ENCODE measurements around the gene RTL3. TPM values are rescaled to one million over a fixed set of nuclear protein-coding genes. Genes with fewer than 3 reads are reported as not detected.

Gene RTL3
- not detected in 2 replicates for total RNA-seq
- 0.07 TPM for total RNA-seq (2013)
- polyA plus RNA-seq, result not detected in 2 replicates
- not detected in 2 replicates for polyA minus RNA-seq

- Histone ChIP-seq H3K36me3 (replicated peaks in 1 of 2; ENCODE audit: control extremely low read depth in 1 of 2, control insufficient read depth in 1 of 2, extremely low read depth in 1 of 2, insufficient read depth in 2 of 2, low read length in 1 of 2) (no peaks in the 10 kb centered on the region), H3K4me1 (ENCODE audit: control insufficient read depth in 2 of 2, insufficient read depth in 2 of 2, low read length in 2 of 2) (peaks cover 0 to 2% of the 10 kb centered on the region in 2 donors), H3K79me2 (ENCODE audit: control insufficient read depth, insufficient read depth, low read length) (no peaks in the 10 kb centered on the region), H3K9me3 (ENCODE audit: control extremely low read depth in 1 of 3, control insufficient read depth in 2 of 3, insufficient read depth in 1 of 3, low read length in 2 of 3) (no peaks in the 10 kb centered on the region), H3K27ac (ENCODE audit: low read length in 2 of 2) (no peak within 1 kb of the TSS), H3K4me2 (replicated peaks; ENCODE audit: low read depth, low read length, poor library complexity, severe bottlenecking) (no peak within 1 kb of the TSS), H2AFZ (ENCODE audit: insufficient read depth, low read depth, low read length, poor library complexity, severe bottlenecking) (no peak within 1 kb of the TSS), H4K20me1 (ENCODE audit: control insufficient read depth, insufficient read depth, low read length, poor library complexity, severe bottlenecking) (no peaks in the 10 kb centered on the region), H3K27me3 (replicated peaks in 1 of 4; ENCODE audit: control extremely low read depth in 1 of 4, control insufficient read depth in 3 of 4, insufficient read depth in 4 of 4, low read length in 3 of 4) (no peaks in the 10 kb centered on the region), H3K4me3 (ENCODE audit: control extremely low read depth in 1 of 5, extremely low read depth in 1 of 5, insufficient read depth in 1 of 5, low read depth in 2 of 5, low read length in 4 of 5) (no peak within 1 kb of the TSS), H3K9ac (ENCODE audit: low read length) (no peak within 1 kb of the TSS)
- POLR2A ChIA-PET, result no interaction called here
- CTCF ChIA-PET, result interaction anchor here (1.1 kb wide), 1 partner anchor 23 kb away, joined by 3 read pairs; no protein-coding TSS in a partner anchor
- Mint-ChIP-seq H3K4me3 (no peak within 1 kb of the TSS), H3K27ac (no peak within 1 kb of the TSS), H3K9me3 (ENCODE audit: insufficient read depth) (no peaks in the 10 kb centered on the region), H3K27me3 (no peaks in the 10 kb centered on the region), H3K4me1 (peaks cover 5% of the 10 kb centered on the region)
- ATAC-seq (ENCODE audit: low read depth) (no peak), DNase-seq (no peak)
- intact Hi-C loops (cut with micrococcal nuclease), result no loop called here
- WGBS (ENCODE audit: insufficient coverage), result no CpG with 5 or more reads among the region's 3 CpGs
- TF ChIP-seq CTCF (IDR thresholded peaks at IDR 0.05) (no peak), EZH2 (IDR thresholded peaks at IDR 0.05; ENCODE audit: borderline replicate concordance, insufficient read depth, low read depth, low read length, poor library complexity, severe bottlenecking) (no peak)
These were observed at the start of gene RTL3 for GRCh38 chrX:78658845-78659744. TSS of gene RTL3 (minus strand) at chrX:78659328. CDS start at chrX:78658420, 908 bp downstream.

- no peaks in the 10 kb centered on the region for H3K9me3 Mint-ChIP-seq (ENCODE audit: insufficient read depth)
- TF ChIP-seq CTCF (IDR thresholded peaks at IDR 0.05), result no peak
- TF ChIP-seq EZH2 (IDR thresholded peaks at IDR 0.05; ENCODE audit: borderline replicate concordance, insufficient read depth, low read depth, low read length, poor library complexity, severe bottlenecking), result no peak
- H3K27me3 Mint-ChIP-seq, result no peaks in the 10 kb centered on the region
- H3K36me3 ChIP-seq (replicated peaks in 1 of 2; ENCODE audit: control extremely low read depth in 1 of 2, control insufficient read depth in 1 of 2, extremely low read depth in 1 of 2, insufficient read depth in 2 of 2, low read length in 1 of 2), result no peaks in the 10 kb centered on the region
- DNase-seq (no peak), ATAC-seq (ENCODE audit: low read depth) (no peak)
- ChIA-PET CTCF (no interaction called here), POLR2A (no interaction called here)
- intact Hi-C loops (cut with micrococcal nuclease), result no loop called here
- H3K27ac ChIP-seq (ENCODE audit: low read length in 2 of 2), result no peak overlapping the region
- no peak overlapping the region for H3K4me3 Mint-ChIP-seq
- no peak overlapping the region for H3K9ac ChIP-seq (ENCODE audit: low read length)
- 100% methylated on average over 1 of the region's 2 CpGs for WGBS (ENCODE audit: insufficient coverage)
- H3K4me2 ChIP-seq (replicated peaks; ENCODE audit: low read depth, low read length, poor library complexity, severe bottlenecking), result no peak overlapping the region
- no peaks in the 10 kb centered on the region for H3K4me1 ChIP-seq (ENCODE audit: control insufficient read depth in 2 of 2, insufficient read depth in 2 of 2, low read length in 2 of 2)
- no peak overlapping the region for H3K4me3 ChIP-seq (ENCODE audit: control extremely low read depth in 1 of 5, extremely low read depth in 1 of 5, insufficient read depth in 1 of 5, low read depth in 2 of 5, low read length in 4 of 5)
- H4K20me1 ChIP-seq (ENCODE audit: control insufficient read depth, insufficient read depth, low read length, poor library complexity, severe bottlenecking), result no peaks in the 10 kb centered on the region
- no peaks in the 10 kb centered on the region for H3K9me3 ChIP-seq (ENCODE audit: control extremely low read depth in 1 of 3, control insufficient read depth in 2 of 3, insufficient read depth in 1 of 3, low read length in 2 of 3)
- peaks cover 7% of the 10 kb centered on the region for H3K4me1 Mint-ChIP-seq
- no peak overlapping the region for H3K27ac Mint-ChIP-seq
- no peaks in the 10 kb centered on the region for H3K27me3 ChIP-seq (replicated peaks in 1 of 4; ENCODE audit: control extremely low read depth in 1 of 4, control insufficient read depth in 3 of 4, insufficient read depth in 4 of 4, low read length in 3 of 4)
- no peaks in the 10 kb centered on the region for H3K79me2 ChIP-seq (ENCODE audit: control insufficient read depth, insufficient read depth, low read length)
- no peak overlapping the region for H2AFZ ChIP-seq (ENCODE audit: insufficient read depth, low read depth, low read length, poor library complexity, severe bottlenecking)
These were observed 49.7 kb upstream of the RTL3 start for GRCh38 chrX:78708816-78709215.
